Mesenchymal stem cell (in vitro differentiated cells and primary cell): ENCODE results near the gene PIK3IP1. TPM values are rescaled to one million over a fixed set of nuclear protein-coding genes. Genes with fewer than 3 reads are reported as not detected.

Source experiments
- DNase-seq: peaks from one replicate; pipeline ENCODE4 v3.0.0-alpha.2; 2013
- H2AFZ ChIP-seq: one replicate; pipeline ENCODE4 v1.6.1; 2013; ENCODE audit warnings: low read depth, mild to moderate bottlenecking, control low read depth, inconsistent platforms, low read length, moderate library complexity
- H2AK5ac ChIP-seq: 2 replicates; pipeline ENCODE4 v1.6.1; 2013; ENCODE audit warnings: low read length, moderate library complexity, mild to moderate bottlenecking, inconsistent platforms; ENCODE audit not compliant: severe bottlenecking
- H2BK120ac ChIP-seq: one replicate; pipeline ENCODE4 v1.6.1; 2013; ENCODE audit warnings: low read depth, mild to moderate bottlenecking, inconsistent platforms, low read length, moderate library complexity
- H2BK12ac ChIP-seq, 2 experiments: one replicate each; pipeline ENCODE4 v1.6.1; 2013; ENCODE audit warnings: inconsistent platforms in 2 of 2, low read length in 2 of 2, mild to moderate bottlenecking in 2 of 2, moderate library complexity in 2 of 2, control low read depth in 1 of 2
- H2BK15ac ChIP-seq: one replicate; pipeline ENCODE4 v1.6.1; 2013; ENCODE audit warnings: mild to moderate bottlenecking, low read depth, inconsistent platforms; ENCODE audit not compliant: poor library complexity, severe bottlenecking
- H2BK5ac ChIP-seq: 2 replicates; pipeline ENCODE4 v1.6.1; 2013; ENCODE audit warnings: low read depth, mild to moderate bottlenecking, low read length, control low read depth, inconsistent platforms; ENCODE audit not compliant: poor library complexity, severe bottlenecking
- H3K14ac ChIP-seq, 2 experiments: one replicate each; pipeline ENCODE4 v1.6.1; 2013; ENCODE audit warnings: inconsistent platforms in 2 of 2, low read length in 2 of 2, control low read depth in 1 of 2, mild to moderate bottlenecking in 1 of 2, moderate library complexity in 1 of 2
- H3K18ac ChIP-seq, 2 experiments: one replicate each; pipeline ENCODE4 v1.6.1; 2013; ENCODE audit warnings: inconsistent platforms in 2 of 2, low read length in 2 of 2, control low read depth in 1 of 2, low read depth in 1 of 2, mild to moderate bottlenecking in 1 of 2
- H3K23ac ChIP-seq, 2 experiments: one replicate each; pipeline ENCODE4 v1.6.1; 2013; ENCODE audit warnings: inconsistent platforms in 2 of 2, low read length in 2 of 2, mild to moderate bottlenecking in 2 of 2, moderate library complexity in 2 of 2, control low read depth in 1 of 2
- H3K27ac ChIP-seq: 2 replicates; pipeline ENCODE4 v1.5.1; 2013; ENCODE audit warnings: mild to moderate bottlenecking, moderate library complexity, low read length, control low read depth, inconsistent platforms; ENCODE audit not compliant: poor library complexity, severe bottlenecking
- H3K27me3 ChIP-seq, 2 experiments: 2 replicates each; pipeline versions ENCODE4 v1.6.1 to v1.7.0; 2013; ENCODE audit warnings: low read length in 2 of 2, mild to moderate bottlenecking in 2 of 2, moderate library complexity in 2 of 2, control low read depth in 1 of 2, inconsistent platforms in 1 of 2; ENCODE audit not compliant: control insufficient read depth in 1 of 2, insufficient read depth in 1 of 2
- H3K36me3 ChIP-seq, 2 experiments: 2 replicates each; pipeline versions ENCODE4 v1.6.1 to v1.7.0; 2013; ENCODE audit warnings: low read length in 2 of 2, control low read depth in 1 of 2, inconsistent platforms in 1 of 2, low read depth in 1 of 2, mild to moderate bottlenecking in 1 of 2; ENCODE audit not compliant: insufficient read depth in 2 of 2, control insufficient read depth in 1 of 2
- H3K4ac ChIP-seq, 2 experiments: one replicate each; pipeline ENCODE4 v1.6.1; 2013; ENCODE audit warnings: inconsistent platforms in 2 of 2, low read length in 2 of 2, mild to moderate bottlenecking in 2 of 2, moderate library complexity in 2 of 2, control low read depth in 1 of 2, low read depth in 1 of 2
- H3K4me1 ChIP-seq: 2 replicates; pipeline ENCODE4 v1.6.1; 2013; ENCODE audit warnings: low read depth, low read length, control low read depth; ENCODE audit not compliant: control insufficient read depth, insufficient read depth
- H3K4me2 ChIP-seq: 2 replicates; pipeline ENCODE4 v1.6.1; 2013; ENCODE audit warnings: low read length, mild to moderate bottlenecking, inconsistent platforms; ENCODE audit not compliant: poor library complexity, severe bottlenecking
- H3K4me3 ChIP-seq, 2 experiments: 2 replicates each; pipeline versions ENCODE4 v1.5.1 to v1.7.0; 2013; ENCODE audit warnings: low read length in 2 of 2, mild to moderate bottlenecking in 2 of 2, control low read depth in 1 of 2, low read depth in 1 of 2; ENCODE audit not compliant: insufficient read depth in 1 of 2
- H3K79me1 ChIP-seq: replicated peaks from 2 replicates; pipeline ENCODE4 v1.6.1; 2013; ENCODE audit warnings: mild to moderate bottlenecking, control low read depth, low read length, inconsistent platforms; ENCODE audit not compliant: poor library complexity, severe bottlenecking
- H3K9ac ChIP-seq: 2 replicates; pipeline ENCODE4 v1.7.0; 2013; ENCODE audit warnings: mild to moderate bottlenecking, low read length, moderate library complexity
- H3K9me3 ChIP-seq: 2 replicates; pipeline ENCODE4 v1.7.0; 2013; ENCODE audit warnings: mild to moderate bottlenecking, low read length; ENCODE audit not compliant: control insufficient read depth
- H4K8ac ChIP-seq: one replicate; pipeline ENCODE4 v1.6.1; 2013; ENCODE audit warnings: inconsistent platforms, mild to moderate bottlenecking, low read length, moderate library complexity
- H4K91ac ChIP-seq: one replicate; pipeline ENCODE4 v1.6.1; 2013; ENCODE audit warnings: mild to moderate bottlenecking, low read length, inconsistent platforms
- WGBS: methylation state at CpG from one replicate; pipeline ENCODE4 v1.1.7; 2013; ENCODE audit warnings: mixed read lengths; 5-methylcytosine and 5-hydroxymethylcytosine counted together
- small RNA-seq: library from polyadenylated mRNA; stranded (forward); fragments of <200 nt; extraction: miRNeasy Mini kit (QIAGEN cat#:217004); gene quantifications from one replicate; pipeline ENCODE3, GENCODE V24; 2013; ENCODE audit warnings: low read depth

PIK3IP1 gene

DNA sequence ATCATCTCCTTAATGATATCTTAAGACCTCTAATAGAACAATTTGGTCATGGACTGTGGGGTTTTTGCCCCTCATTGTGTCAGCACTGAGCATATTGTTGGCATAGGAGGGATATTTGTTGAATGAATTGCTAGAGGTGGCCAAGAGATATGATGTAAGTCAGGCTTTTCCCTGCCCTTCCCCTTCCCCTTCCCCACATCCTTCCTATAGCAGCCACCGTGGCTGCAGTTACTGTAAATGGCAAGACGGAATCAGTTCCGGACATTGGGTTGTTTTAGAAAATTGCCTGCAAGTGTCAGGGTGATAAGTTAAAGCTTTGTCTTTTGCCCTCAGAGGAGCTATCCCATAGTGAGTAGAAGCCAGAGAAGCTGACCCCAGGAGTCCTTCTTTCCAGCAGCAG, 57.2 kb downstream of the PIK3IP1 start:
- Histone ChIP-seq H3K4me3 (no peak overlapping the region), H3K18ac (no peak overlapping the region), H3K9ac (no peak overlapping the region), H3K14ac (no peak overlapping the region), H2BK5ac (no peak overlapping the region), H3K4me2 (no peak overlapping the region), H4K8ac (no peak overlapping the region), H3K23ac (no peak overlapping the region), H2AK5ac (no peak overlapping the region), H2AFZ (no peak overlapping the region), H3K79me1 (peaks cover 20% of the 10 kb centered on the region), H3K27me3 (no peaks in the 10 kb centered on the region), H4K91ac (no peak overlapping the region), H3K9me3 (no peaks in the 10 kb centered on the region), H3K27ac (no peak overlapping the region), H2BK12ac (no peak overlapping the region), H3K4ac (no peak overlapping the region), H2BK15ac (no peak overlapping the region), H2BK120ac (no peak overlapping the region), H3K4me1 (peaks cover 4% of the 10 kb centered on the region), H3K36me3 (peaks cover 0 to 4% of the 10 kb centered on the region in 2 experiments)
- 79% methylated on average over 2 of the region's 3 CpGs for WGBS
- DNase-seq = peak; percentile 57

GRCh38 chr22:31233001-31233400, 59.3 kb downstream of the PIK3IP1 start:
- Histone ChIP-seq H4K91ac (no peak overlapping the region), H3K79me1 (peaks cover 23% of the 10 kb centered on the region), H3K27me3 (no peaks in the 10 kb centered on the region), H2BK12ac (no peak overlapping the region), H2BK5ac (no peak overlapping the region), H3K4ac (no peak overlapping the region), H3K9ac (peak overlapping the region; percentile 42), H3K4me1 (peaks cover 5% of the 10 kb centered on the region), H2AFZ (no peak overlapping the region), H3K18ac (no peak overlapping the region), H2AK5ac (peak overlapping the region; percentile 91), H3K9me3 (no peaks in the 10 kb centered on the region), H3K27ac (peak overlapping the region; percentile 5), H3K4me3 (no peak overlapping the region), H3K4me2 (no peak overlapping the region), H3K23ac (no peak overlapping the region), H2BK15ac (no peak overlapping the region), H4K8ac (no peak overlapping the region), H3K36me3 (peaks cover 0 to 4% of the 10 kb centered on the region in 2 experiments), H2BK120ac (no peak overlapping the region), H3K14ac (no peak overlapping the region)
- WGBS = 100% methylated on average over 1 of the region's 3 CpGs
- no peak for DNase-seq

Small RNA genes lying within 50 kb of the gene (small RNA-seq; reads per million reads assigned to genes)
- gene RNA5SP496 = not detected
